Effector CD4-positive, alpha-beta T cell (primary cell): ENCODE data around the gene CASKIN1.
"Not testable (repeated sequence)": the region's sequence is repeated elsewhere in the genome, so short reads cannot be mapped to it uniquely, and the experiment has no call there.

ENCODE experiments used
- DNase-seq: peaks from one replicate; pipeline ENCODE4 v3.0.0-alpha.2; 2020

CASKIN1 gene

GRCh38 chr16:2155091-2155950 lies 41.1 kb downstream of the CASKIN1 start, which contains the start of gene TRAF7:
TSS of gene TRAF7 (plus strand) at chr16:2155782. CDS start at chr16:2163921, 8,139 bp downstream.
- DNase-seq: peak; percentile 95

DNA sequence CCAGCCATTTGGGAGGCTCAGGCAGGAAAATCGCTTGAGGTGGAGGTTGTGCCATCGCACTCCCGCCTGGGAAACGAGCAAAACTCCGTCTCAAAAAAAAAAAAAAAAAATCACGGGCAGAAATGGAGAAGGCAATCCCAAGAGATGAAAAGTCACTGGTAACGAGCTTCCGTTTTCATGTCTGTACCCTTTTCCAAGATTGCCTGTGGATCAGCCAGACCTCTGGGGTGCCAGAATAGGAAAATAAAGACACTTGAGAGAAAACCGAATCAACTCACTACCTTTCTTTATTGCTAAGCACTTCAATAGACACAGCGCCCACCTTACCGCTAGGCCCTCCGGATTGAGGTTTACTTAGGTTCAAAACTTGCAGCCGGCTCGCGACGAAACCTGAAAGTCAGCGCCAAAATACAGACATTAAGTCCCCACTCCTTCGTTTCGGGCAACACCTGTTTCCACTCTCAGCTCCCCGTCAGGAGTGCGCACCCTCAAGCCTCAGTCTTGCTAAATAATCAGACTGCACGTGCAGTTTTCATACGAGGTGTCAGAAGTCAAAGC lies 41.8 kb downstream of the CASKIN1 start:
- no peak for DNase-seq

- no peak for DNase-seq
These were observed 43.5 kb downstream of the CASKIN1 start for GRCh38 chr16:2152695-2153506.

GRCh38 chr16:2151188-2152091 lies 45.0 kb downstream of the CASKIN1 start:
- DNase-seq: no peak

DNA sequence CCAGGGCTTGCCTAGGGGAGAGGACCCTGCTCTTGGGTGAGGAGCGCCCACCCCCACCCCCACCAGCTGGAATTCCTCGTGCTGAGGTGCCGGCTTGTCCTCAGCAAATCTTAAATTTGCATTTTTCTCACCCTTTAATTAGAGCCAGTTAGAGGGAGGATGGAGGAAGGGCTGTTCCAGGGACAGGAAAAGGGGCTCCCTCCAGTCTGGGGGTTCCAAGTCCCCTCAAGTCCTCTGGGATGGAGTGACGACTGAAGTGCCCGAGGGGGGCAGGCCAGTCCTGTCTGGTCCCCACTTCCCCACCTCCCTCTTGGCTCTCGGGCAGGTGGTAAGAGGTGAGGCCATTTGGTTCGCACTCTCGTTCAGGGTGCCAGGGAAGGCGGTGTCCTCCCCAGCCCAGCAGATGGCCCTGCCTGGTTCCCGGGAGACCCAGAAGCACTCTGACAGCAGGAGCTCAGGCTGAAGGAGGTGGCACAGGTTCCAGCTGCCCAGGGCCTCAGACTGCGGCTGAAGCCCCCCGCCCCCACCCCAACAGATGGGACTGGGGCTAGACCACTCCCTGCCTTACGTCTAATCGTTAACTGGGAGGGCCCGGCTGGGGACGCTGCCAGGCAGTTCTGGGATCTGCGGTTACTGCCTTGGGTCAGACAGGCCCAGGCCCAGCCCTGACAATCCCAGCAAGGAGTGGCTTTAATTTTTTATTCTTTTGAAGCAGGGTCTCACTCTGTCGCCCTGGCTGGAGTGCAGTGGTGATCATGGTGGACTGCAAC lies 45.8 kb downstream of the CASKIN1 start:
- DNase-seq: no peak

- no peak for DNase-seq
These were observed 46.6 kb downstream of the CASKIN1 start for GRCh38 chr16:2149630-2150417.

GRCh38 chr16:2148714-2149629 lies 47.4 kb downstream of the CASKIN1 start:
- DNase-seq: no peak

- peak; percentile 53 for DNase-seq
These were observed 48.3 kb downstream of the CASKIN1 start, which contains the start of gene RAB26 for GRCh38 chr16:2147981-2148671. TSS of gene RAB26 (plus strand) at chr16:2148625. CDS start at chr16:2148784, 159 bp downstream.

- DNase-seq: no peak
These were observed 49.0 kb downstream of the CASKIN1 start for GRCh38 chr16:2147378-2147777.

- DNase-seq: no peak
These were observed 50.6 kb downstream of the CASKIN1 start for GRCh38 chr16:2145843-2146242.

- no peak for DNase-seq
These were observed 52.4 kb downstream of the CASKIN1 start for GRCh38 chr16:2143878-2144485.

GRCh38 chr16:2142942-2143877 lies 53.2 kb downstream of the CASKIN1 start:
- DNase-seq: no peak

DNA sequence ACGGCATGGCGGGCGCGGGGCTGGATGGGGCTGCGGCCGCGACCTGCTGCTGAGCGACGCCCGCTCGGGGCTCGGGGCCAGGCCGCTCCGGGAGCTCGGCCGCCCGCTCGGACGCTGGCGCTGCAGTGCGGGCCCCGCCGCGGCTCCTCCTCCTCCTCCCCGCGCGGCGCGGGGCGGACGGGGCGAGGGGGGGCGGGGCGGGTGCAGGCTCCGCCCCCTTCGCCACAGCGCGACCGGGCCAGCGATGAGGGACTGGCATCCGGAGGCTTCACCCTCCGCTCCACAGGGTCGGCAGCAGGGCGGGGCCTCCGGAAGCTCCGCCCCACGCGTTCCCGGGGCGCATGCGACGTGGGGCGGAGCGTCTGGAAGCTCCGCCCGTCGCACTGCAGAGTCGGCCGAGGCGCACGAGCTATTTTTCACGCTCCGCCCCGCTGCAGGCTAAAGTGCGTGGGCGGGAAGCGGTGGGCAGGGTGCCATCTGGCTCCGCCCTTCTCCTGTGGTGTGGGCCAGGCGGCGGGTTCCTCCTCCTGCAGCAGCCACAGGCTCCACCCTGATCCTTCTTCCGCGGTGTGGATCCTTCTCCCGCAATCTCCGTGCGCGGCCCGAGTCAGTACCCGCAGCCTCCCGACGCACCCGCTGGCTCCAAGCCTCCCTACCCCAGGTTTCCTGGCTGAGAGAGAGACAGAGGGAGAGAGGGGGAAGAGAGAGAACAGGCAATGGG lies 60.5 kb downstream of the CASKIN1 start, which contains the start of gene PKD1:
PKD1 (minus strand) TSS at position 129 of the 721 bp plus-strand sequence. CDS start 209 bp downstream, outside the sequence.
- peak; percentile 97 for DNase-seq

GRCh38 chr16:2135071-2135470 lies 61.3 kb downstream of the CASKIN1 start:
- DNase-seq: not testable (repeated sequence)

- DNase-seq: not testable (repeated sequence)
These were observed 62.6 kb downstream of the CASKIN1 start for GRCh38 chr16:2133797-2134196.

DNA sequence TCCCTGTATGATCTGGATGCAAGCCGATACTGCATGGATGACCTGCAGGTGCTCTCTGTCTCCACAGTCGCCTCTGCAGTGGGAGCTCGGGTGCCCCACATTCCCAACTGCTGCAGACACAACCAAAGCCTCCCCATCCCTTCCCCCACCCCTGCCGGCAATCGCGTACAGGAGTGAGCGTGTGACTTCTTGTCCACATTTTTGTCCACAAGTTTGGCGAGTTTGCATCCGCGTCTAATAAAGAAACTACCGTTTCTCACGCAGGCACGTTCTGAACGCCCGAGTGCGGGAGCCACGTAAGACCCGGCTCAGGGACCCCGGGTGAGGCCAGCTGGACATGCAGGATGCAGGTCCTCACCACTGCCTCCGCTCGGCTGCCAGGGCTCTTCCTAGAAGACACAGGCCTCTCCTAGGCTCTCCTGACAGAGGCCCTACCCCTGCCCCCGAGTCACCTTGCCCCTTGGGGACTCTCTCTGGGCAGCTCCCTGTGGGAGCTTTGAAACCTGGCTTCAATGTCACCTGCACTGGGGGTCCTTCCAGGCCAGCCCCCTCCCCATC lies 66.4 kb downstream of the CASKIN1 start:
- not testable (repeated sequence) for DNase-seq
